Measurements from ENCODE around the gene MEX3A.

DNA sequence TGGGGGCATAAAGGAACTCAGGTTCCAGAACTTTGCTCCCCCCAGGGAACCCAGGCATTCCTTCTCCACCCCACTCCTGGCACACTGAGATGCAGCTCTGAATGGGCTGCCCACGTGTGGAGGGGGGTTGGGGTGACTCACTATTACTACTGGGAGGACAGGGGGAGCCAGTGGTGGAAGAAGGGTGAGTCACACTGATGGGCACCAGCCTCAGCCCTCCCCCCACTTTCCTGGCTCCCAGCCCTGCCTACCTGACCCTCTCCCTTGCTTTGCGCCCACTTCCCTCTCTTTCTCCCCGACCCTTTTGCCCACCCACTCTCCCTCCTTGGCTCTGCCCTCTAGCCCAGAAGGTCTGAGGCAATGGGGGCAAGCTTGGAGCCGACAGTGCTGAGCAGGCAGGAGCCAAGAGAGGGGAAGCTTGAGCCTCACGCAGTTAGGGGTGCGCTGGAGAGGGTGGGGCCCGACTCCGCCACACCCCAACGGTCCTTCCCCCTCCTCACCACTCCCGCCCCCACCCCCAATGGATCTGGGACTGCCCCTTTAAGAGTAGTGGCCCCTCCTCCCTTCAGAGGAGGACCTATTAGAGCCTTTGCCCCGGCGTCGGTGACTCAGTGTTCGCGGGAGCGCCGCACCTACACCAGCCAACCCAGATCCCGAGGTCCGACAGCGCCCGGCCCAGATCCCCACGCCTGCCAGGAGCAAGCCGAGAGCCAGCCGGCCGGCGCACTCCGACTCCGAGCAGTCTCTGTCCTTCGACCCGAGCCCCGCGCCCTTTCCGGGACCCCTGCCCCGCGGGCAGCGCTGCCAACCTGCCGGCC lies 32.0 kb upstream of the MEX3A start, which contains the start of gene LMNA:
- TF ChIP-seq, protein P1, sequence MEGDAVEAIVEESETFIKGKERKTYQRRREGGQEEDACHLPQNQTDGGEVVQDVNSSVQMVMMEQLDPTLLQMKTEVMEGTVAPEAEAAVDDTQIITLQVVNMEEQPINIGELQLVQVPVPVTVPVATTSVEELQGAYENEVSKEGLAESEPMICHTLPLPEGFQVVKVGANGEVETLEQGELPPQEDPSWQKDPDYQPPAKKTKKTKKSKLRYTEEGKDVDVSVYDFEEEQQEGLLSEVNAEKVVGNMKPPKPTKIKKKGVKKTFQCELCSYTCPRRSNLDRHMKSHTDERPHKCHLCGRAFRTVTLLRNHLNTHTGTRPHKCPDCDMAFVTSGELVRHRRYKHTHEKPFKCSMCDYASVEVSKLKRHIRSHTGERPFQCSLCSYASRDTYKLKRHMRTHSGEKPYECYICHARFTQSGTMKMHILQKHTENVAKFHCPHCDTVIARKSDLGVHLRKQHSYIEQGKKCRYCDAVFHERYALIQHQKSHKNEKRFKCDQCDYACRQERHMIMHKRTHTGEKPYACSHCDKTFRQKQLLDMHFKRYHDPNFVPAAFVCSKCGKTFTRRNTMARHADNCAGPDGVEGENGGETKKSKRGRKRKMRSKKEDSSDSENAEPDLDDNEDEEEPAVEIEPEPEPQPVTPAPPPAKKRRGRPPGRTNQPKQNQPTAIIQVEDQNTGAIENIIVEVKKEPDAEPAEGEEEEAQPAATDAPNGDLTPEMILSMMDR (IDR thresholded peaks at IDR 0.05; ENCODE audit: control extremely low read depth in 1 of 3, insufficient read depth in 1 of 3, low read depth in 1 of 3, low read length in 3 of 3) = no peak
- TF ChIP-seq CBX5 (IDR thresholded peaks at IDR 0.05; ENCODE audit: low read depth, low read length) = no peak
- TF ChIP-seq SUZ12 (IDR thresholded peaks at IDR 0.05; ENCODE audit: low read length) = peak; percentile 24; the same call in 1 of the 2 replicates
- TF ChIP-seq ZNF274 (IDR thresholded peaks at IDR 0.05; ENCODE audit: borderline replicate concordance, extremely low read depth, low read length) = no peak

Measured in H1 (cell line).